NCI-H82 treated with DMSO at 0.1 percent for 48 hours (cell line): ENCODE measurements around the gene PDSS2.

Source experiments
- DNase-seq: peaks from one replicate; lab custom pipeline; 2025; ENCODE audit not compliant: unreplicated experiment; lab: John Stamatoyannopoulos, UW

The PDSS2 gene

GRCh38 chr6:107421696-107422256 is 37.6 kb downstream of the PDSS2 start:
- no peak for DNase-seq

DNA sequence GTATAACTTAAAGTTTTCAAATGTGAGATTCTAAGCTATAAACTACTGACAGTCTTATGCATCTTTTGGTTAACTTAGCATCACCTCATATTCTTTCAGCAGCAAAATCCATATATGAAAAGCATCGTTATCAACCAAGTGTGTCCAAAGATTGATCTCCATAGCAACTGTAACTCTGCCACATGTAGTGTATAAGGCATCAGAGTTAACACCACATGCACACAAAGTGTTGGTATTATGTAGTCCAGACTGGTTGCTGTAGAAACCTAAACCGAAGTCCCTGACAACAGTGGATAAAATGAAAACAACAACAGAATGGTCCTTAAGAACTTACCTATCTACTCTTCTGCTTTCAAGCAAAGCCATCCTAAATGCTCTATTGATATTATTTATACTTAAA is 39.6 kb downstream of the PDSS2 start:
- DNase-seq, result no peak

- DNase-seq, result peak; percentile 2
Observed at GRCh38 chr6:107418118-107418517, 41.2 kb downstream of the PDSS2 start.

DNA sequence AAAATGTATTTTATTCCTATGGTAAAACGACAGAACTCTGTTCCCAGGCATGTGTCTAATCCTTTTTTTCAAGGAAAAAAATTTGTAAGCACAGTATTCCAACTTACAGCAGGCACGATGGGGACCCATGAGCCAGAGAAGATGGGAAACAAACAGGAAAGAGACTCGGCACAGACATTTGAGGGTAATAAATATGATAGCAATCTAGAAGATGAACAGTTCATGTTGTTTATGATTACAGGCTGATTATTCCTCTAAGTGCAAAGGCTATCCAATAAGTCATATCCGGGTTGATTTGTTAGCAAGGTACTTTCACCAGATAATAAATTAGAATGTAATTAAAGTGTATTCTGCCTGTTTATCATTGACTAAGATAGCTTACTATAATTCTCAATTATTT is 43.2 kb downstream of the PDSS2 start:
- no peak for DNase-seq

DNA sequence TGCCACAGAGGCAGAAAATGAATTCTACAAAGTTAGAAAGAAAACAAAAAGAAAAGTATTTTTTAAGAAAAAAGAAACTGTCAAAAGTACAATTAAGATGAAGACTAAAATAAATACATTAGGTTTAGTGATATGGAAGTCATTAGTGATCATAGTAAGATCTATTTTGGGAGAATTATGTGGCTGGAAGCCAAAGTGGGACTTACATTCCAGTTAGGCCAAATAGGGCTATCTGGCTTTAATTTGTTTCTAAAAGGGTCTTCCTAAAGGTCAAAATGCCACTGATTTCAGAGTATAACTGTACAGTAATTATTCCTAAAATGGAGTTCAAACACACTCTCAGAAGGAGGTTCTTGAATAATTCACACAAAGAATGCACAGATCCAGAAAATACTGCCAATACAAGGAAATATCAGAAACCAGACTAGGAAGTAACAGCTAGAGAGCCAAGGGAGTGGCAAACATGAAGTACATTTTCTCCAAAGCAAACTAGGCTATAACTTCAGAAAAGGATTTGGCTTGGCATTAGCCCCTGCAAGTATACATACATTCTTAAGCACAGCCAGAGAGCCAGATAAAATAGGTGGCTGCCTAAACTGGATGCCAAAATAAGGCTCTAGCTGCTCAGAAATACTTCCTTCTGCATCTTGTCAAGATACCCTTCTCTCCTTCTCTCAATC is 45.3 kb downstream of the PDSS2 start:
- DNase-seq, result no peak

DNA sequence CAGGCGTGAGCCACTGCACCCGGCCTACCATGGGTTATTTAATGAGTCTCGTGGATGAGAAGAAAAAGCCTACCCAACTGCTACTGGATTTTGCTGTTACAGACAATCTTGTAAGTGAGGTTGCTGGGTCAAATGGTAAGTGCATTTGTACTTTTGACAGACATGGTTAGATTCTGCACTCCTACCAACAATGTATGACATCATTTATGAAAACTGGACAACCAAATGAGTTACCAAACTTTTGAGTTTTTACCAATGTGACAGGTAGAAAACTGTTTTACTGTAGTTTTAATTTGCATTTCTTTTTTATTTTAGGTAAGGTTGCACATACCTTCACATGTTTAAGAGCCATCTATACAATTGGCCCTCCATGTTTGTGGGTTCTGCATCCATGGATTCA is 48.2 kb downstream of the PDSS2 start:
- no peak for DNase-seq

GRCh38 chr6:107409942-107410341 is 49.4 kb downstream of the PDSS2 start:
- no peak for DNase-seq

DNA sequence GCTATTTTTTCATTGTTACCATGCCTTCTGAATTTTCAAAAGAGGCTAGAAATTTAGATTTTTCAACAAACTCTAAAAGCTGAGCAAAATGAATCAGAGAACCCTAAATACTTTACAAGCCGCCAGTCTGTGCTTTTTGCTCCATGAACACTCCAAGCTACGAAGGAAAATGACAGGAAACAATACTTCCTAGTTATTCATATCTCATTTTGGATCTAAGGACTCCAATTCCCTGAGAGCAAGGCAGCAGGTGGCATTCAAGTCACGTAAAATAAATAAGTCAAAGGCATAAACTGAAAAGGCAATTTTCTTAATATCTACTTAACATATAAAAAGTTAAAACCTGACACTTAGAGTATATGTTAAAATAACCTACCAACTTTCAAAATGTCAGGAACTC is 50.6 kb downstream of the PDSS2 start:
- no peak for DNase-seq

DNA sequence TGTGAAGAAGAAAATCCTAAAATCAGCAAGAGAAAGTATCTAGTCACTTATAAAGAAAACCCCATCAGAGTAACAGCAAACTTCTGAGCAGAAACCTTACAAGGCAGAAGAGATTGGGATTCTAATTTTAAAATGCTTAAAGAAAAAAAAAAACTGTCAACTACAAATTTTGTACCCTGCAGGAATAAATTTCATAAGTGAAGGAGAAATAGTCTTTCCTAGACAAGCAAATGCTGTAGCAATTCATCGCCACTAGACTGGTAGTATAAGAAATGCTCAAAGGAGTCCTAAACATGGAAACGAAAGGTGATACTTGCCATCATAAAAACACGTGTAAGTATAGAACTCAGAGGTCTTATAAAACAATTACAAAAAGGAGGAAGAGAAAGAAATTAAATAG is 54.4 kb downstream of the PDSS2 start:
- DNase-seq, result no peak

DNA sequence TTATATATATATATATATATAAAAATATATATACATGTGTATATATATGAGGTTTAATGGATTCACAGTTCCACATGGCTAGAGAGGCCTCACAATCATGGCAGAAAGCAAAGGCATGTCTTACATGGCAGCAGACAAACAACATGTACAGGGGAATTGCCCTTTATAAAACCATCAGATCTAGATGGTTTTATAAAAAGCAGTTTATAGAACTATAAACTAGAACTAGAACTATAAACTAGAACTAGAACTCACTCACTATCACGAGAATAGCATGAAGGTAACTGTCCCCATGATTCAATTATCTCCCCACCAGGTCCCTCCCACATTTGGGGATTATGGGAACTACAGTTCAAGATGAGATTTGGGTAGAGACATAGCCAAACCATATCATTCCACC is 56.8 kb downstream of the PDSS2 start:
- no peak for DNase-seq

DNA sequence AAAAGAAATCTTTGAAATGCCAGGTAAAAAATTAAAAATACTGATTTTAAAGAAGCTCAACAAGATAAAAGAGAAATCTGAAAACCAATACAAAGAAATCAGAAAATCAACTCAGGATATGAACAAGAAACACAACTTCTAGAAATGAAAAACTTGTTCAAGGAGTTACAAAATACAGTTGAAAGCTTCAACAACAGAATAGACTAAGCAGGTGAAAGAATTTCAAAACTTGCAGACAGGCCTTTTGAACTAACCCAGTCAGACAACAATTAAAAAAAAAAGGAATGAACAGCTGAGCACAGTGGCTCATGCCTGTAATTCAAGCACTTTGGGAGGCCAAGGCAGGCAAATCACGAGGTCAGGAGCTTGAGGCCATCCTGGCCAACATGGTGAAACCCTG is 57.8 kb downstream of the PDSS2 start:
- DNase-seq, result no peak

DNA sequence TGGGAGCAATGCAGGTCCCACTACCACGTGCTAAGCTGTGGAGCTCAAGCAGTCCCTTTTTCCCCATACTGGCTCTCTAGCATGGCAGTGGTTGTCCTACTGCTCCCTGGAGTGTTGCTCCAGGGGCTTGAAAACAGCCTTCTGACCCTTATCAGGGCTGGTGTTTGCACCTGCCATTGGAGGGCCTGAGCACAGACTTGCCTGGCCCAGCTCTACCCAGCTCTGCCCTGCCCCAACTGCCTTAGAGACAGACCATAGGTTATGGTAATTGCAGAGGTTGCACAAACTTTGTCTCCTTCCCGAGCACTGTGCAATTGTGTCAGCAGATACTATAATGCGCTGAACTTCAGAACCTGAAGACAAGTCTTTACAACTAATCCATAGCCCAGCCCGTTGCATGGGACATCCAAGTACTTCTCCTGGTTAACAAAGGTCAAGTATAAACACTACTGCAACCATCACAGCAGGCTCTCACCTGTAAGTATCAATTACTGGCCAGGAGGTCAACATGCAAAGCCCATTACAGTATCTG is 58.7 kb downstream of the PDSS2 start:
- no peak for DNase-seq

- no peak for DNase-seq
Observed at GRCh38 chr6:107399935-107400334, 59.4 kb downstream of the PDSS2 start.

GRCh38 chr6:107398001-107398400 is 61.4 kb downstream of the PDSS2 start:
- DNase-seq, result no peak

DNA sequence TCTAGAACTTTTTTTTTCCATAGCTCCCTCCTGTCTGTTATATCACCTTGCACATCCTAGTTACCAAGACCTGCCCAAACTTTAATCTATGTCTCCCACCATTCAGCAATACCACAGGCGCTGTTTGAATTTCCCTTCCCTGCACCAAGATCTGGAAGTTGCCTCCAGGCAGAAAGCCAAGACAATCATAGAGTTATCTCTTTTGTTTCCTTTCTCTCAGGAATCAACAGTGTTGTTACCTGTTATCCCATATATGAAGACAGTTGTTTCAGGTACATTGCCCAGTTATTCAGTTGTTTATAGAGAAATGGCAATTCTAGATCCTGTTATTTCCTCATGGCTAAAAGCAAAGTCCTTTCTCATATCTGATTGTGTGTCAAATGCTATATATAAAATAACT is 63.2 kb downstream of the PDSS2 start:
- no peak for DNase-seq

GRCh38 chr6:107392069-107392468 is 67.3 kb downstream of the PDSS2 start:
- DNase-seq, result no peak

GRCh38 chr6:107390685-107391435 is 68.5 kb downstream of the PDSS2 start:
- DNase-seq, result no peak

DNA sequence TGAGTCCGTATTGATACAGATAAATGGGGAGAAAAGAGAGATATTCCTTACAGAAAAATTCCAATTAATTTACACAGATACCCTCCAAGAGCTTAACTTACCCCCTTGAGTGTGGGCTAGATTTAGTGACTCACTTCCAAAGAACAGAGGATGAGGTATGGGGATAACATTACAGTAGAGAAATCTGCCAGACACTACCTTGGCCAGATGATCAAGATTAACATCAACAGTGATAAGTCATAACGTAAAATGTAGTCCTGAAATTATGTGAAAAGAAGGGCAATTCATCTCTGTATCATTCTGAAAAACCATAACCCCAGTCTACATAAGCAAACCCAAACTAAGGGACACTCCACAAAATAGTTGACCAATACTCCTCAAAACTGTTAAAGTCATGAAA is 69.3 kb downstream of the PDSS2 start:
- DNase-seq, result no peak

GRCh38 chr6:107386904-107387303 is 72.5 kb downstream of the PDSS2 start:
- no peak for DNase-seq

DNA sequence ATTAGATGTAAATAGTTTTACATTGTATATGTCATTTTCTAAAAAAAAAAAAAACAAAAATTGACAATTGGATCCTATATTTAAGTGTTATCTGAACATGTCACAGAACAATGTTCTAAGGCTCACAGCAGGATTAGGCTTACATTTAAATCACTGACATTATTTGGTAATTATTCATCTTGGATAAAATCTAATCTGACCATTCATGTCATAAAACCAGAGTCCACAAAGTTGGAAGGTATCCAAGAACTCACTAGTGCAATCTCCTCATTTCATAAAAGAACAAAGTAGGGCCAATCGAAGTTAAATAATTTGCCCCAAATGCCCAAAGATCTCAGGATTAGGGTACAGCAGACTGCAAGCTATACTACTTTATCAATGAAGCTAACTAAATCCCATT is 73.0 kb downstream of the PDSS2 start:
- no peak for DNase-seq

GRCh38 chr6:107383705-107384104 is 75.7 kb downstream of the PDSS2 start:
- no peak for DNase-seq

DNA sequence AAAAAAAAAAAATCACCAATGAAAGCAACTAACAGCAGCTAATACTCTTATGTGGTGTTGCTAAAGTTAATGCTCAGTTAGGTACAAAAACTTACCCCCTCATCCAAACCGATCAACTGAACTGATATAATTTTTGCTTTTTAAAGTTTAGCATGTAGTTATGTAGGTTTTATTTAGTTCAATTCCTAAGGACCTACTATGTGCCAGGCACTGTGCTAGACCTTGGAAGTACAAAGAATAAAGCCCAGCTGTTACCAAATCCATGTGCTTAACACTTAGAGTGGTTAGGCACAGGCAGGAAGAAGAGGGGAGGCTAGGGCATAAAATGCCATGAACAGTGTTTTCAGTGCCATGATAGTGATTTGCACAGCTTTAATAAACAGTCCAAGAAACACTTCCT is 85.1 kb downstream of the PDSS2 start:
- DNase-seq, result no peak
